H7 (cell line): ENCODE results near the gene GABPA. TPM values are rescaled to one million over a fixed set of nuclear protein-coding genes. Genes with fewer than 3 reads are reported as not detected.
"Not testable (repeated sequence)": the region's sequence is repeated elsewhere in the genome, so short reads cannot be mapped to it uniquely, and the experiment has no call there.

Experiments used
- DNase-seq: peaks from one replicate; pipeline ENCODE4 v3.0.0; 2012
- H3K27me3 ChIP-seq: 2 replicates; pipeline ENCODE4 v1.6.0; 2011; ENCODE audit warnings: mild to moderate bottlenecking, low read length; ENCODE audit not compliant: control insufficient read depth, insufficient read depth
- H3K36me3 ChIP-seq: replicated peaks from 2 replicates; pipeline ENCODE4 v1.5.1; 2011; ENCODE audit warnings: low read length; ENCODE audit not compliant: control insufficient read depth, insufficient read depth
- H3K4me3 ChIP-seq: 2 replicates; pipeline ENCODE4 v1.5.1; 2011; ENCODE audit warnings: low read depth, mild to moderate bottlenecking, control low read depth, low read length, moderate library complexity; ENCODE audit not compliant: insufficient read depth
- total RNA-seq: library from RNA; depleted of rRNA; stranded (reverse); fragments of >200 nt; shearing (Covaris generic); gene quantifications from 2 replicates; pipeline ENCODE4 v1.2.3, GENCODE V29; 2014

The GABPA gene
- total RNA-seq, 1 experiment from 2014 or later: 20.5 TPM

DNA sequence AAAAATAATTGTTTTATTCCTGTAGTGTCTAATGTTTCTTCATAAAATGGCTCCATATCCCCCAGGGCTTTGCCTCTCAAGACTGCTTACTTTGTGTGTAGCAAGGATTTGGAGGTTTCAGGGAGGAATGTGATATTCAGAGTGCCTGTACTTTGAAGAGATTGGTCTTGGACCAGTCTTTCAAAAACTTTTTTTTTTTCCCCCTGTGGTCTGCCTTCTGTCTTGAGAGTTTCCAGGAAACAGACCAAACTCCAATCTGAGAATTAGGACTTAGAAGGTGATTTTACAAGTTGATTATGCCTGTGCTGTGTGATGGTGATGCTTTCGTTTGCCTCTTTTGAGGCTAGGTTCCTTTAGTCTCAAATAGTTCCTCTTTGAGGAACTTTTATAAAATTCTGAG, 25.9 kb downstream of the GABPA start:
- no peak overlapping the region for H3K4me3 ChIP-seq
- DNase-seq: no peak
- peaks cover 3% of the 10 kb centered on the region for H3K36me3 ChIP-seq
- H3K27me3 ChIP-seq: no peaks in the 10 kb centered on the region

DNA sequence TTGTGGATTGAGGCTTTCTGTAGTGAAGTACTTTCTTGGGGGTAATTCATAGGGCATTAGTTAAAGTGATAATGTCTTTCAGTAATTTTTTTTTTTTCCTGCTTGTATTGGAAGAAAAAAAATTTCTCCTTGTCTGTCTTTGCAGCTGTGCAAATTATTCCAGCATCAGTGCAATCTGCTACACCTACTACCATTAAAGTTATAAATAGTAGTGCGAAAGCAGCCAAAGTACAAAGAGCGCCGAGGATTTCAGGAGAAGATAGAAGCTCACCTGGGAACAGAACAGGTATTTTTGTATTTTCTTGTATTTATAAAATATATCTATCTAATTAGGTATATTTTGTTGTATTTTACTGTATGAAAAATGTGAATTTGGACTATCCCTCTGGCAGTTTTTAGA, 29.3 kb downstream of the GABPA start:
- DNase-seq: no peak
- H3K36me3 ChIP-seq: peaks cover 2% of the 10 kb centered on the region
- H3K27me3 ChIP-seq: no peaks in the 10 kb centered on the region
- H3K4me3 ChIP-seq: no peak overlapping the region

DNA sequence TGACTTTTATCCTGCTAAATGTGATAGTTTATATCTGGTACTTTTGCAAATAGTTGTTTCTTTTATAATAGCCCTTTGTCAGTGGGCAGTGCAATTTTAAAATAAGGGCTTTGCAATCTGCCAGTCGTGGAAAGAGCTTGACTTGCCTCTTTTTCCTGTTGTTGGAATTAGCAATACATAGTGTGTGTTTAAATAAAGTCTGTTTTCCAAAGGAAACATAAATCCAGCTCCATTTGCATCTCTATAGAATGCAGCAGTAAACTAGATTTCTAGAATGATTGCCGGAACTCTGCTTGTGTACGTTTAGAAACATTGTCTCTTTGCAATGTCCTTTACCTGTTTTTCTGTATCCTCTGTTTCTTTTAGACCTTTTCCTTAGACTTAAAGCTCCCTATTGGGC, 33.1 kb downstream of the GABPA start:
- no peak for DNase-seq
- H3K27me3 ChIP-seq: no peaks in the 10 kb centered on the region
- no peak overlapping the region for H3K4me3 ChIP-seq
- H3K36me3 ChIP-seq: no peaks in the 10 kb centered on the region; the same call in none of the 2 replicates

DNA sequence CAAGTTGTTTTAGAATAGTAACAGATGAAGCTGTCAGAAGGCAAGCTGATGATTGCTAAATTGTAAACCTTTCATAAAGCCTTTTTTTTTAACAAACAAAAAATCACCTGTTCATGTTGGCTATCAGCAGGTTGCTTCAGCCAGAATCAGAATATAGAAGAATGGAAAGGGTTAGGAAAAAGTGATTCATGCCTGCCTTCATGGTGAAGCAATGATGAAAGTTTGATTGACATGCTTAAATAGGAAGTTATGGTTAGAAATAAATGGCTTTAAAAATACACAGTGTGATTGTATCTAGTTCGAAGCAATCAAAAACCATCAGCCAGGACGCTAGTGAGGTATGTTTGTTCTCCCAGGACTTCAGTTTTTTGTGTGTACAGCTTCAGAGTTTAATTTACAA, 37.9 kb downstream of the GABPA start:
- Histone ChIP-seq H3K27me3 (no peaks in the 10 kb centered on the region), H3K36me3 (no peaks in the 10 kb centered on the region), H3K4me3 (no peak overlapping the region)
- no peak for DNase-seq

DNA sequence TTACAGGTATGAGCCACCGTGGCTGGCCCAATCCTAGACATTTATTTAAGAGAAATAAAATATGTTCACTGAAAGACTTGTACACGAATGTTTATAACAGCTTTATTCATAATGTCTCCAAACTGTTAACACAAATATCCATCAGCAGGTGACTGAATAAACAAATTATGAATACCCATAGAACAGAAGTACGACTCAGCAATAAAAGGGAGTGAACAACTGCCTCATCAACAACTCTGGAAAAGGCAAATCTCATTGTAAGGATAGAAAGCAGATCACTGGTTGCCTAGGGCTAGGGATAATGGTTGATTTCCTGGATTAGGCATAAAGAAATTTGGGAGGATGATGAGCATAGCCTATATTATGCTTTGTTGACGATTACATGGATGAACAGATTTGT, 41.7 kb downstream of the GABPA start:
- Histone ChIP-seq H3K4me3 (no peak overlapping the region), H3K27me3 (no peaks in the 10 kb centered on the region), H3K36me3 (no peaks in the 10 kb centered on the region)
- DNase-seq: no peak

DNA sequence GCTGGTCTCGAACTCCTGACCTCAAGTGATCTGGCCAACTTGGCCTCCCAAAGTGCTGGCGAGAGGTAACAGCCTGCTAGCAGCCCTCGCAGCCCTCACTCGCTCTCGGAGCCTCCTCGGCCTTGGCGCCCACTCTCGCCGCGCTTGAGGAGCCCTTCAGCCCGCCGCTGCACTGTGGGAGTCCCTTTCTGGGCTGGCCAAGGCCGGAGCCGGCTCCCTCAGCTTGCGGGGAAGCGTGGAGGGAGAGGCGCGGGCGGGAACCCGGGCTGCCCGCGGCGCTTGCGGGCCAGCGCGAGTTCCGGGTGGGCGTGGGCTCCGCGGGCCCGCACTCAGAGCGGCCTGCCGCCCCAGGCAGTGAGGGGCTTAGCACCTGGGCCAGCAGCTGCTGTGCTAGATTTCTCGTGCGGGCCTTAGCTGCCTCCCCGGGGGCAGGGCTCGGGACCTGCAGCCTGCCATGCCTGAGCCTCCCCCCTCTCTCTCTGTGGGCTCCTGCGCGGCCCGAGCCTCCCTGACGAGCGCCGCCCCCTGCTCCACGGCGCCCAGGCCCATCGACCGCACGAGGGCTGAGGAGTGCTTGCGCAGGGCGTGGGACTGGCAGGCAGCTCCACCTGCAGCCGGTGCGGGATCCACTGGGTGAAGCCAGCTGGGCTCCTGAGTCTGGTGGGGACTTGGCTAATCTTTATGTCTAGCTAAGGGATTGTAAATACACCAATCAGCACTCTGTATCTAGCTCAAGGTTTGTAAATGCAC, 43.5 kb downstream of the GABPA start:
- not testable (repeated sequence) for H3K36me3 ChIP-seq, DNase-seq, H3K27me3 ChIP-seq, H3K4me3 ChIP-seq

DNA sequence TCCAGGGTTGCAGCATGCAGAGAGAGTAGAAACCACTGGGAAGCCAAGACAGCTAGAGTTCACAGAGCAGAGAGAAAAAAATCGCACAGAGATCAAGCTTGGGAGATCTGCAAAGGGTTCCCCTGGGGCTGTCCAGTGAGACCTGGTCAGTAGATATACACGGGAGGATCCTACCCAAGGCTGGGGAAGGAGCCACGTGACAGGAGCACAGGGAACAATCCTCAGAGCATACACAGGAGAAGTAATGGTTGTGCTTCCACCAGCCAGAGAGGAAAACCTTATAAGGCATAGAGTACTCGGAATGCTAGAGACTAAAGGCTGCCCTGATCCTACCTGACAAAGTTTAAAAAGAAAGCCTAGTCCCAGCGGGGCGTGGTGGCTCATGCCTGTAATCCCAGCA, 53.9 kb downstream of the GABPA start:
- no peak for DNase-seq
- no peaks in the 10 kb centered on the region for H3K27me3 ChIP-seq
- no peak overlapping the region for H3K4me3 ChIP-seq
- H3K36me3 ChIP-seq: no peaks in the 10 kb centered on the region

DNA sequence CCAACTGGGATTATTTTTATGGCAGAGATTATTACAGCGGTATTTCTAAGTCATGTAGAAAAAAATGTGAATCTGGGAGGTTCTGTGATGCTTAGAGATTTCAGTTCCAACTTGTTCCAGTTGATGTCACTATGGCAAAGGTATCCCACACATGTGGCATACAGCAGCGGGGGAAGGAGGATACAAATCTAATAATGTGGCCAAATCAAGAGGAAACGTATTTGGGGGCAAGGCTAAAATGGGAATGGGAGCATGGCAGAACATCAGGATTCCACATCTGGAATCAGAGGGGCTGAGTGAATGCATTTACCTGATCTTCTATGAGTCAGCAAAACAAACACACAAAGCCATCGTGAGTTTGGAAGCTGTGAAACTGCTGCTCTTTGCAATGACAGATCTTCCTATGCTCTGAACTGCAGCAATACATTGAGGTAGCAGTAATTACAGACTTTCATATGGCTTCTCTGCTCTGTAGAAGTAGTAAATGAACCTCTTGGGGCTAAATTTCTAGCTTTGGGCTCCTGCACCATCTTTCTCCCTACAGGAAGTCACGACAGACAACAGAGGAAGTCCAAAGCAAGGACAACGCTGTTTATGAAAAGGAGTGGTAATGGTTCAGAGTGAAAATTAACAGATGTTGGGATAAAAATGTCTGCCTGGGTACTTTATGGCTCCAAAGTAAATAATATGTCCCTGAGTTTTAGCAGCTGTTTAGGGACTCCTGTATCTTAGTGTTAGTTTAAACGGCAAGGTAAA, 55.5 kb downstream of the GABPA start:
- H3K4me3 ChIP-seq: no peak overlapping the region
- H3K36me3 ChIP-seq: no peaks in the 10 kb centered on the region
- no peaks in the 10 kb centered on the region for H3K27me3 ChIP-seq
- peak; percentile 16 for DNase-seq

DNA sequence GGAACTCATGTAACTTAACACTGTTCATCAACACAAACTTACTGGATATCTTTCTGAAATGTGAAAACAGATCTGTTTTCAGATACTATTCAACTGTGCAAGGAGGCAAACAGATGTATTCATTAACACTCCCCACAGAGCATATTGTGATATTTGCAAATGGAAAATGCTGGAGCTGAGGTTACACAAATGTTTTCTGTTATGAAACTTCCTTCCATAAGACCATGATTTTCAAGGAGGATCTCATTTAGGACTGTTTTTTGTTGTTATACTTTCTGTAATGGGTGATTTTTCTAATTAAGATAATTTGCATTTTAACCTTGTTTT, 56.1 kb downstream of the GABPA start:
- no peak for DNase-seq
- Histone ChIP-seq H3K4me3 (no peak overlapping the region), H3K27me3 (no peaks in the 10 kb centered on the region), H3K36me3 (no peaks in the 10 kb centered on the region)

DNA sequence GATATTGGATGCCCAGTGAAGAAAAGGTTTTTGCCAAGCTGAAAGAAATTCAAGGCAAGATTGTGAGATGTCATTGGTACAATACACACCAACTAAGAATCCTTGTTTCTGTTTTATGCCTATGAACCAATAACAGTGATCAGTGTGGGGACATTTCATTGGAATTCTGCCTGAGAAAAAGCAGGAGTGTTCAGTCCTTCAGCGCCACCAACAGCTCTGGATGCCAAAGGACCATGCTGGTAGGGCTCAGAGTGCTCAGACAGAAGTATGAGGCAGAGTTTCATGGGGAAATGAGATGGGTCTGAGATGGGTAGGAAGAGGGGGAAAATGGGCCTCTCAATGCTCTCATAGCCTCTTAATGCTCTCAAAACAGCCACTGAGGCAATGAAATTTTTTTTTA, 56.5 kb downstream of the GABPA start:
- H3K4me3 ChIP-seq: no peak overlapping the region
- no peak for DNase-seq
- H3K36me3 ChIP-seq: no peaks in the 10 kb centered on the region
- no peaks in the 10 kb centered on the region for H3K27me3 ChIP-seq

DNA sequence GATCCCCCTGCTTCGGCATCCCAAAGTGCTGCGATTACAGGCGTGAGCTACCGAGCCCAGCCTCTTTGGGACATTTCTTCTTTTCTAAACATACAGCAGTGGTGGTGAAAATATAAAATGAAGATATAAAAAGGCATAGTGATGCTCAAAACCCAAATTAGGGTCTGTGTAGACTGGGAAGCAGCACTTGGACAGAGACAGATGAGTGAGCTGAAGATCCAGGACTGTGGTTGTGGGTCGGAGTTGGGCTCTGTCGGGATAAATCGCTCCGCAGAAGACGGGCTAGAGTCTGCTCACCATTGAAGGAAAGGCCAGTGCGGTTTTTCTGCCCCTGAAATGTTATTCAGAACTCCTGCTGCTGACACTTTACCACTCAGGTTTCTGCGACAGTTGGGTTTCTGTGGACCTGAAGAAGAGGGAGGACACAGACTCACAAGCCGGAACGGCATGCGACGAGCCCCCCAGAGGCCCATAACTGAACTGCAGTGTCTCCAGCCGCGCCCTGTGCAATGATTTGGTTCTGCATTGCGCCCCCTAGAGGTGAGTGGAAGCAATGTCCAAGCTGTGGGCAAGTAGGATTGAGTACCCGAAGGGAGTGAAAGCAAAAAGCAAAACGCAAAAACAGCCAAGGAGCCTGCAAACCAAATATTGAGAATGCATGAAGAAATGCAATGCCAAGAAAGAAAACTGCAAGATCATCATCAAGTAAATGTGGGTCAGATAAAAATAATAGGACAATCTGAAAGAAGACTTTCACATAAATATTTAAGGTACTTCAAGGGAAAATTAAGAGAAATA, 66.6 kb downstream of the GABPA start:
- Histone ChIP-seq H3K4me3 (peak overlapping the region; percentile 16; the same call in 1 of the 2 replicates), H3K36me3 (no peaks in the 10 kb centered on the region), H3K27me3 (no peaks in the 10 kb centered on the region; the same call in 1 of the 2 replicates)
- DNase-seq: peak; percentile 67

DNA sequence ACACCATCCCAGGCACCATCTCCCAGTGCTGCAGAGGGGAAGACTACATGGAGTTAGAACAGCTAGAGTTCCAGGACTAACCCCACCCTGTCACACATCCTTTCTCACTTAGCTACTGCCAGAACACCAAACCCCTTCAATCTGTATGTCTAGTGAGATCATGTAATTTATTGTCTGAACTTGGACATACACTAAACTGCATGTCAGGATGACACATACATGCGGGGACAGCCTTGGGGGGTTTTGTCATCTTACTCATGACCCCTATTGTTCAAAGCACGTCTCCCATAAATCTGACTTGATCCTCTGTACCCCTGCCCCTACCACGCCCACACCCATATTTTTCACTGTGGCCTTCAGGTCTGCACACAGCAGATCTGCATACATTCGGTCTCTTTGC, 71.3 kb downstream of the GABPA start:
- DNase-seq: no peak
- H3K36me3 ChIP-seq: no peaks in the 10 kb centered on the region
- no peaks in the 10 kb centered on the region; the same call in 1 of the 2 replicates for H3K27me3 ChIP-seq
- no peak overlapping the region for H3K4me3 ChIP-seq

DNA sequence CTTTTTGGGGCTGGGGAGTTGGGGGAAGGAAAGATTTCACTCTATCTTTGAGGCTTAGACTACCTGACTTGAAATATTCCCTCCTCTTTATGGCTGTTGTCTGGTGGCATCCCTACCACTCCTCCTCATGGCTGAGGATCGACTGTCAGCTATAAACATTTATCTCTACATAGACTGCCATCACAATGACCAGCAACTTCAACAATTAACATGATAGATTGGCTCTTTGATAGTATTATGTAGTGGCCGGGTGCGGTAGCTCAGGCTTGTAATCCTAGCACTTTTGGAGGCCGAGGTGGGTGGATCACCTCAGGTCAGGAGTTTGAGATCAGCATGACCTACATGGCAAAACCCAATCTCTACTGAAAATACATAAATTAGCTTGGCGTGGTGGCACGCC, 72.4 kb downstream of the GABPA start:
- DNase-seq: no peak
- H3K36me3 ChIP-seq: no peaks in the 10 kb centered on the region
- no peak overlapping the region for H3K4me3 ChIP-seq
- H3K27me3 ChIP-seq: no peaks in the 10 kb centered on the region

DNA sequence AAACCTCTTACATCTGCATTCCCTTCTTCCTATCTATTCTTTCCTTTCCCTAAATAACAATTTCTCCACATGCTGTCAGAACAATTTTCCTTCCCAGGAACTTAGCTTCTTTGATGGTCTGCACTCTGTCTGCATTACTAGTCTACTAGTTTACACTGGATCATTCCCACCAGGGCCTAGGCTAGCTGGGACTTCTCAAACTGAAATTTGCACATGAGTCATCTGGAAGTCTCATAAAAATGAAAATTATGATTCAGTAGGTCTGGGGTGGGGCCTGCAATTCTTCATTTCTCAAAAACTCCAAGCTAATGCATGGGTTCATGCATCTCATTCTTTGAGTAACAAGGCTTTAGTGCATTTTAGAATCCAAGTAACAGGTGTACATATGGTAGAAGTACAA, 74.2 kb downstream of the GABPA start:
- Histone ChIP-seq H3K36me3 (no peaks in the 10 kb centered on the region), H3K27me3 (no peaks in the 10 kb centered on the region), H3K4me3 (no peak overlapping the region)
- no peak for DNase-seq

DNA sequence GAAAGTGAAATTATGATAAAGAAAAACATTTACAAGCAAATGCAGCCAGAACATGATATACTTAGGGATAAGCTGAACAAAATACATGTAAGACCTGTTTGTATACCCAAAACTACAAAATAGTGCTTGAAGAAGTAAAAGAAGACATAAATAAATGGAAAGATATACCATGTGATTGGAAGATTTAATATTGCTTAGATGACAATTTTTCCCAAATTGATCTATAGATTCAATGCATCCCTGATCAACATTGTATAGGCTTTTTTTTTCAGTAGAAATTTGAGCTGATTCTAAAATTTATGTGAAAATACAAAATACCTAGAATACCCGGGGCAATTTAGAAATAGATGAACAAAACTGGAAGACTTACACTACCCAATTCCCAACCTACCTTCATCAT, 76.4 kb downstream of the GABPA start:
- Histone ChIP-seq H3K27me3 (no peaks in the 10 kb centered on the region), H3K36me3 (no peaks in the 10 kb centered on the region), H3K4me3 (no peak overlapping the region)
- DNase-seq: no peak
